Ovary (tissue), 3 donors: ENCODE measurements around the gene ZNF860.

Experiments used
- CTCF ChIP-seq, 3 donors: fragments of 450-650 bp in 2 of 3; fragments of 200-600 bp in 1 of 3; IDR thresholded peaks; one replicate each; pipeline versions ENCODE4 v1.5.1 to v1.8.0; 2016 to 2022; ENCODE audit warnings: antibody characterized with exemption in 3 of 3, mild to moderate bottlenecking in 1 of 3
- POLR2A ChIP-seq: fragments of 450-650 bp; IDR thresholded peaks from one replicate; pipeline ENCODE4 v1.6.1; 2017; ENCODE audit warnings: antibody characterized with exemption, mild to moderate bottlenecking, moderate library complexity
- donor health status: DM: no; HTN: no; CAD: no.

GRCh38 chr3:31946484-31947081 lies 35.0 kb upstream of the ZNF860 start:
- TF ChIP-seq CTCF (IDR thresholded peaks at IDR 0.05), result no peak
- no peak for TF ChIP-seq POLR2A
